Fibroblast of lung (primary cell): Measurements from ENCODE around the gene RUNX1. TPM values are rescaled to one million over a fixed set of nuclear protein-coding genes. Genes with fewer than 3 reads are reported as not detected.

Source experiments
- DNase-seq, 2 donors: peaks; one replicate each; pipeline versions ENCODE4 v3.0.0 to v3.0.0-alpha.2; 2010; ENCODE audit warnings: low read depth in 2 of 2
- H2AFZ ChIP-seq: 2 replicates; pipeline ENCODE4 v1.5.1; 2012; ENCODE audit warnings: low read length, control low read depth, inconsistent platforms
- H3K27ac ChIP-seq: 2 replicates; pipeline ENCODE4 v1.5.1; 2011; ENCODE audit warnings: low read length, control low read depth; ENCODE audit not compliant: insufficient read depth
- H3K27me3 ChIP-seq: 2 replicates; pipeline ENCODE4 v1.5.1; 2011; ENCODE audit warnings: mild to moderate bottlenecking, low read length; ENCODE audit not compliant: control insufficient read depth, insufficient read depth
- H3K36me3 ChIP-seq: 2 replicates; pipeline ENCODE4 v1.5.1; 2011; ENCODE audit warnings: low read length; ENCODE audit not compliant: control insufficient read depth, insufficient read depth
- H3K4me1 ChIP-seq: 2 replicates; pipeline ENCODE4 v1.5.1; 2011; ENCODE audit warnings: low read length; ENCODE audit not compliant: control insufficient read depth, insufficient read depth; ENCODE audit errors: extremely low read depth
- H3K4me2 ChIP-seq: 2 replicates; pipeline ENCODE4 v1.5.1; 2011; ENCODE audit warnings: low read length, control low read depth; ENCODE audit not compliant: insufficient read depth; ENCODE audit errors: extremely low read depth
- H3K4me3 ChIP-seq, 4 experiments: fragments of 200-600 bp in 1 of 4; sonication (generic) in 1 of 4; replicated peaks in 1 of 4; 2 replicates each; pipeline ENCODE4 v1.5.1; 2011 to 2016; ENCODE audit warnings: low read length in 4 of 4, low read depth in 3 of 4, mild to moderate bottlenecking in 3 of 4, control low read depth in 2 of 4, inconsistent platforms in 1 of 4, mixed read lengths in 1 of 4; ENCODE audit not compliant: insufficient read depth in 1 of 4; ENCODE audit errors: control extremely low read depth in 1 of 4
- H3K79me2 ChIP-seq: 2 replicates; pipeline ENCODE4 v1.5.1; 2012; ENCODE audit warnings: mild to moderate bottlenecking, low read length, inconsistent platforms; ENCODE audit not compliant: control insufficient read depth, insufficient read depth
- H3K9ac ChIP-seq: 2 replicates; pipeline ENCODE4 v1.5.1; 2011; ENCODE audit warnings: mild to moderate bottlenecking, low read length, control low read depth; ENCODE audit not compliant: insufficient read depth
- H3K9me3 ChIP-seq: 2 replicates; pipeline ENCODE4 v1.5.1; 2012; ENCODE audit warnings: low read depth, low read length; ENCODE audit not compliant: control insufficient read depth, insufficient read depth
- H4K20me1 ChIP-seq: 2 replicates; pipeline ENCODE4 v1.5.1; 2011; ENCODE audit warnings: low read length; ENCODE audit not compliant: control insufficient read depth, insufficient read depth; ENCODE audit errors: extremely low read depth
- EZH2 ChIP-seq: IDR thresholded peaks from 2 replicates; pipeline ENCODE4 v1.5.1; 2012; ENCODE audit warnings: low read length, control low read depth, mild to moderate bottlenecking; ENCODE audit errors: missing control alignments
- polyA plus RNA-seq, 2 donors: library from polyadenylated mRNA; depleted of rRNA in 1 of 2; stranded (reverse) in 1 of 2; unstranded in 1 of 2; fragments of >200 nt; gene quantifications; 2 replicates each; pipeline ENCODE4 v1.2.1, GENCODE V29; 2011 to 2012; ENCODE audit warnings: missing spikeins in 1 of 2
- total RNA-seq: library from RNA; depleted of rRNA; stranded (reverse); fragments of >200 nt; gene quantifications from 2 replicates; pipeline ENCODE4 v1.2.1, GENCODE V29; 2014
- TF ChIP-seq, protein P1 (sequence below), 2 donors: IDR thresholded peaks in 1 of 2; conservative IDR thresholded peaks in 1 of 2; 1 replicate in 1 of 2; 2 replicates in 1 of 2; pipeline ENCODE4 v1.5.1; 2011 to 2012; ENCODE audit warnings: low read length in 2 of 2, control low read depth in 1 of 2, inconsistent platforms in 1 of 2, low read depth in 1 of 2, mild to moderate bottlenecking in 1 of 2

Gene RUNX1
- total and polyA plus RNA-seq, 2 donors (not counting 1 experiment from before 2014, with no cell fraction given), result 23.1 to 41.6 TPM

DNA sequence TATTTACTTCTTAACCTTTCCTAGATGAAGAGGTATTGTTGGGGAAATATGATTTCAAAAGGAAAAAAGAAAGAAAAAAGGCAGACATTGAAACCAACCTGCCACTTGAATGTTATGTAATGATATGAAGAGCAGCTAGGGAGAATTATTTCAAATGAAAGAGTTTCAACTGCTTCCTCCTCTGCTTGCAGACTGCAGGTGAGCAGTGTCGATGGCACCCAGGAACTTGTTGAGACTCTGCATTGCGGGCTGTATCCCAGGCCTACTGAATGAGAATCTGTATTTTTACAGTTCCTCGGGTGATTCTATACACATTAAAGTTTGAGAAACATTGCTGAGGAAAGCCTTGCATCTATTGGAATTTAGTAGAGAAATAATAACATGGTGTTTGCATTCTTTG is 3.7 kb upstream of the RUNX1 start:
- Histone ChIP-seq H4K20me1 (no peaks in the 10 kb centered on the region), H3K79me2 (no peaks in the 10 kb centered on the region), H3K36me3 (no peaks in the 10 kb centered on the region), H3K4me3 (no peak overlapping the region), H3K9ac (no peak overlapping the region), H2AFZ (no peak overlapping the region), H3K4me1 (peaks cover 11% of the 10 kb centered on the region), H3K4me2 (no peak overlapping the region), H3K27me3 (no peaks in the 10 kb centered on the region), H3K27ac (no peak overlapping the region), H3K9me3 (no peaks in the 10 kb centered on the region)
- no peak for DNase-seq
- TF ChIP-seq, protein P1, sequence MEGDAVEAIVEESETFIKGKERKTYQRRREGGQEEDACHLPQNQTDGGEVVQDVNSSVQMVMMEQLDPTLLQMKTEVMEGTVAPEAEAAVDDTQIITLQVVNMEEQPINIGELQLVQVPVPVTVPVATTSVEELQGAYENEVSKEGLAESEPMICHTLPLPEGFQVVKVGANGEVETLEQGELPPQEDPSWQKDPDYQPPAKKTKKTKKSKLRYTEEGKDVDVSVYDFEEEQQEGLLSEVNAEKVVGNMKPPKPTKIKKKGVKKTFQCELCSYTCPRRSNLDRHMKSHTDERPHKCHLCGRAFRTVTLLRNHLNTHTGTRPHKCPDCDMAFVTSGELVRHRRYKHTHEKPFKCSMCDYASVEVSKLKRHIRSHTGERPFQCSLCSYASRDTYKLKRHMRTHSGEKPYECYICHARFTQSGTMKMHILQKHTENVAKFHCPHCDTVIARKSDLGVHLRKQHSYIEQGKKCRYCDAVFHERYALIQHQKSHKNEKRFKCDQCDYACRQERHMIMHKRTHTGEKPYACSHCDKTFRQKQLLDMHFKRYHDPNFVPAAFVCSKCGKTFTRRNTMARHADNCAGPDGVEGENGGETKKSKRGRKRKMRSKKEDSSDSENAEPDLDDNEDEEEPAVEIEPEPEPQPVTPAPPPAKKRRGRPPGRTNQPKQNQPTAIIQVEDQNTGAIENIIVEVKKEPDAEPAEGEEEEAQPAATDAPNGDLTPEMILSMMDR (conservative IDR thresholded peaks at IDR 0.05 in 1 of 2, IDR thresholded peaks at IDR 0.05 in 1 of 2; ENCODE audit: low read depth in 1 of 2, low read length in 2 of 2), result no peak
- no peak for TF ChIP-seq EZH2

DNA sequence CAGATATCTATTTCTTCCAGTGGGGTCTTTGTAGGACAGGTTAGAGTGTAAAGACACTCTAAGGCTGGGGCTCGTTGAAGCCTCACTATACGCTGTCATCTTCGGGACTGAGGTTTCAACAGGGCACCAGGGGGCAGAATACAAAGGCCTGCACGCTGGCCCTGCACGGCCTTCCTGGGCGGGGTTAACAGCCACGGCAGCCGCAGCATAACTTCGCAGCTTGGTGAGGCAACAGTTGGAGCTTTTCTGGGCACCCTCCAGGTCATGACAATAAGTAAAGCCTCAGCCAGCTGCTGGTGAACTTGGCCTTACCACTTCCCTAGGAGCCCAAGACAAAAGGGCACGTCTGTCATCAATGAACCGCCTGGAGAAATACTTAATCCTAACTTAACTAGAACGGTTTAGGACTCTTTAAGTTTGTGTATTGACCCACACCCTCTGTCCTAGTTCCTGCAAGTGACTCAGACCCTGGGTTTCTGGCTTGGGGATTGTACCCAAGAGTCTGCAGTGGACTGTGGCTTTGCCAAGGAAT is 2.3 kb upstream of the RUNX1 start:
- H3K9me3 ChIP-seq, result no peaks in the 10 kb centered on the region
- H3K79me2 ChIP-seq, result no peaks in the 10 kb centered on the region
- H3K4me3 ChIP-seq, result no peak overlapping the region
- no peaks in the 10 kb centered on the region for H3K27me3 ChIP-seq
- H3K4me1 ChIP-seq, result peaks cover 14% of the 10 kb centered on the region
- peak; percentile 90 to 95 for DNase-seq
- H3K27ac ChIP-seq, result peak overlapping the region; percentile 12
- no peak for TF ChIP-seq EZH2
- TF ChIP-seq, protein P1 (conservative IDR thresholded peaks at IDR 0.05 in 1 of 2, IDR thresholded peaks at IDR 0.05 in 1 of 2; ENCODE audit: low read depth in 1 of 2, low read length in 2 of 2), result peak; percentile 60 to 68
- H3K36me3 ChIP-seq, result no peaks in the 10 kb centered on the region
- H4K20me1 ChIP-seq, result no peaks in the 10 kb centered on the region
- H2AFZ ChIP-seq, result no peak overlapping the region
- H3K9ac ChIP-seq, result no peak overlapping the region
- H3K4me2 ChIP-seq, result no peak overlapping the region

DNA sequence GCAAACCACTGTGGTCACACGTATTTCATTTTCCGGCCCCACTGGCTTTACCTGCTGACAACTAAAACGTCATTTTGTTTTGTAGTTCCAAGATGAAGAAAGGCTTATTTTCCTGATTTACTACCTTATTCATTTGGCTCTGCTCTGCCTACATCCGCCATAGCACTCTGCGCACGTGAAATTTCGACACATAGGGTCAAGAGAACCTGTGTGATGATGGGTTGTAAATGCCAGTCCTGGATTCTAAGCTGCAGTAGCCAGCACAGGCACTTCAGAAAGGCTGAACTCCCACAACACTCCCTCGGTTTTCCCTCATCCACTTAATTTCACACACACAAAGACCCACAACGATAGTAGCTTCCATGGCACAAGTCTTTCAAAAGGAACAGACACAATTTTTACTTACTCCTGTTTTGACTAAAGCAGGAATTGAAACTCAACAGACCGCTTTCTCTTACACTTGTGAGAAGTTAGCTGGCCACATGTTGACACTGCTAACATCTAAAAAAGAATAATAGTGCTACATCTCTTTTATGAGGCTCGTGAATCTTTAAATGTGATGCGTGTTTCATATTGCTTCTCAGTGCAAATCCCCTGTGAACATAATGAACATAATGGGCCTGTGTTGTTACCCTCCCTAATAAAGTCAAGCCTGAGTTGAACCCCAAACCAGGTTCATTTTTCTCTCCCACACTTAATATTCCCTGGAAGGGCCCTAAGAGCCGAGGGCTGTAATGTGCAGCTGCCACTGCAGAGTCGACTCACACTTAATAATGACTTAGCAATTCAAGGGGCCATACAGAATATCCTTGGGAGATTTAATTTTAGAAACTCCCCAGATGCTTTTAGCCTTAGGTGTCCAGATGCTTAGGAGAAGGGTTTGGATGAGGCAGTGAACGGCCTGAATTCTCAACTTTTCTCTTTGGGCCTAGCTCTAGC is 1.5 kb upstream of the RUNX1 start:
- Histone ChIP-seq H3K27ac (peak overlapping the region; percentile 12), H3K4me1 (peaks cover 14% of the 10 kb centered on the region), H2AFZ (no peak overlapping the region), H3K4me3 (no peak overlapping the region), H3K79me2 (no peaks in the 10 kb centered on the region), H4K20me1 (no peaks in the 10 kb centered on the region), H3K9me3 (no peaks in the 10 kb centered on the region), H3K27me3 (no peaks in the 10 kb centered on the region), H3K36me3 (no peaks in the 10 kb centered on the region), H3K4me2 (no peak overlapping the region), H3K9ac (no peak overlapping the region)
- DNase-seq, result peak in 1 of 2 donors; percentile 77
- TF ChIP-seq, protein P1 (conservative IDR thresholded peaks at IDR 0.05 in 1 of 2, IDR thresholded peaks at IDR 0.05 in 1 of 2; ENCODE audit: low read depth in 1 of 2, low read length in 2 of 2), result no peak
- no peak for TF ChIP-seq EZH2
